Suprapubic skin (tissue), 4 donors: ENCODE measurements around the gene TBCEL. TPM values are rescaled to one million over a fixed set of nuclear protein-coding genes. Genes with fewer than 3 reads are reported as not detected.

Source experiments
- DNase-seq, 2 donors: peaks; one replicate each; pipeline ENCODE4 v3.0.0-alpha.2; 2019; ENCODE audit warnings: low spot score in 2 of 2
- H3K27ac ChIP-seq: fragments of 200-600 bp; sonication (generic); one replicate; pipeline ENCODE4 v1.5.1; 2019
- H3K27me3 ChIP-seq: fragments of 200-600 bp; sonication (generic); one replicate; pipeline ENCODE4 v1.5.1; 2019
- H3K36me3 ChIP-seq: fragments of 200-600 bp; sonication (generic); one replicate; pipeline ENCODE4 v1.5.1; 2019
- H3K4me1 ChIP-seq: fragments of 200-600 bp; sonication (generic); one replicate; pipeline ENCODE4 v1.5.1; 2019
- H3K4me3 ChIP-seq: fragments of 200-600 bp; sonication (generic); one replicate; pipeline ENCODE4 v1.5.1; 2019; ENCODE audit warnings: mild to moderate bottlenecking
- H3K9me3 ChIP-seq: fragments of 200-600 bp; sonication (generic); one replicate; pipeline ENCODE4 v1.5.1; 2019
- CTCF ChIP-seq, 2 donors: fragments of 200-600 bp in 1 of 2; fragments of 450-650 bp in 1 of 2; sonication (generic) in 1 of 2; IDR thresholded peaks; one replicate each; pipeline ENCODE4 v1.5.1; 2016 to 2019; ENCODE audit warnings: antibody characterized with exemption in 2 of 2, mild to moderate bottlenecking in 1 of 2, moderate library complexity in 1 of 2
- EP300 ChIP-seq: sonication (generic); formaldehyde crosslinking; IDR thresholded peaks from one replicate; pipeline ENCODE4 v1.6.1; 2017; ENCODE audit warnings: antibody characterized with exemption
- POLR2A ChIP-seq, 2 donors: fragments of 450-650 bp; IDR thresholded peaks; one replicate each; pipeline ENCODE4 v1.6.1; 2017; ENCODE audit warnings: antibody characterized with exemption in 2 of 2, mild to moderate bottlenecking in 2 of 2, moderate library complexity in 2 of 2
- POLR2AphosphoS5 ChIP-seq, 3 donors: sonication (generic); formaldehyde crosslinking; IDR thresholded peaks; one replicate each; pipeline ENCODE4 v1.6.1; 2017; ENCODE audit warnings: antibody characterized with exemption in 3 of 3
- WGBS: methylation state at CpG from one replicate; pipeline ENCODE4 v1.1.5; 2018; 5-methylcytosine and 5-hydroxymethylcytosine counted together
- total RNA-seq, 4 donors: library from RNA; depleted of rRNA; stranded (reverse); fragments of >200 nt; gene quantifications; one replicate each; pipeline ENCODE4 v1.1.0, GENCODE V29; 2016

The TBCEL gene
- total RNA-seq, 4 donors from 2014 or later: 5.7 to 14.2 (median 9.5) TPM

DNA sequence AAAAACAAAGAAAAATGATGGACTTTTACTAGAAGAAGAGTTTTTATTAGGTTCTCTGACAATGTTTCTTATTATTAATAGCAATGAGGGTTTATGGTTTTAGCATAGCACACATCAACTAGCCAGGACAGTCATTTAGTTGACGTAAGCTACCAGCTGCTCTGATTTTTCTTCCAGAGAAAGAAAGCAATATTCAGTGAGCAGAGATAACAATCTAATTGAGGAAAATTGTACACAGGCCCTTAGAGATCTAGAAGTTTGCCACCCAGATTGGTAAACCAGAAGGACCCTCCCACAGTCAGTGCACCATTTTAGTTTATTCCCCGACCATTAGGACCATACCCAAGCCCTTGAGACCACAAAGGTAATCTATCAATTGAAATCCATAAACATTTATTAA, 28.7 kb upstream of the TBCEL start:
- WGBS: 90% methylated on average over 2 of the region's 2 CpGs
- no peak for TF ChIP-seq POLR2A (IDR thresholded peaks at IDR 0.05)
- no peak for TF ChIP-seq CTCF (IDR thresholded peaks at IDR 0.05)
- no peak for TF ChIP-seq EP300
- no peak for TF ChIP-seq POLR2AphosphoS5 (IDR thresholded peaks at IDR 0.05)
- no peak overlapping the region for H3K27ac ChIP-seq
- peaks cover 12% of the 10 kb centered on the region for H3K27me3 ChIP-seq
- no peaks in the 10 kb centered on the region for H3K4me1 ChIP-seq
- H3K4me3 ChIP-seq: no peak overlapping the region
- H3K9me3 ChIP-seq: no peaks in the 10 kb centered on the region
- H3K36me3 ChIP-seq: no peaks in the 10 kb centered on the region
- no peak for DNase-seq

DNA sequence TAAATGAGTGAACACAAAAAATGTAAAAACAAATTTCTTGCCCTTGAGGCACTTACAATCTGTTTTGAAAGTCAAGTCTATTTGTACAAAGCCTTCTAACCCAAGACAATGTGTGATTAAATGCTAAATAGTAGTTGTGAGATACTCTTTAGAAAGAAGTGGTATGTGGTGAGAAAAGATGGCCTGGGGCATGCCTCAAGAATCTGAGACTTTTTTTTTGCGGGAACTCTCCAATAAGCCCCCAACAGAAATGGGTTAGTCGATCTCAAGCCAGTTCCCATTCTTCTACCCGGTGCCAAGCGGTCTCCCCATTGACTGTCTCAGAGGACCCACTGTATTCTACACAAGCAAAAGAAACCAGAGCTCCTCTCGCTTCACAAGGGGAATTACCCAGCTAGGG, 26.9 kb upstream of the TBCEL start:
- 93% methylated on average over 5 of the region's 5 CpGs for WGBS
- H3K9me3 ChIP-seq: no peaks in the 10 kb centered on the region
- no peaks in the 10 kb centered on the region for H3K4me1 ChIP-seq
- DNase-seq: no peak
- H3K27ac ChIP-seq: no peak overlapping the region
- peaks cover 15% of the 10 kb centered on the region for H3K27me3 ChIP-seq
- TF ChIP-seq CTCF (IDR thresholded peaks at IDR 0.05) (no peak), POLR2A (IDR thresholded peaks at IDR 0.05) (no peak), EP300 (no peak), POLR2AphosphoS5 (IDR thresholded peaks at IDR 0.05) (no peak)
- H3K36me3 ChIP-seq: no peaks in the 10 kb centered on the region
- H3K4me3 ChIP-seq: no peak overlapping the region

DNA sequence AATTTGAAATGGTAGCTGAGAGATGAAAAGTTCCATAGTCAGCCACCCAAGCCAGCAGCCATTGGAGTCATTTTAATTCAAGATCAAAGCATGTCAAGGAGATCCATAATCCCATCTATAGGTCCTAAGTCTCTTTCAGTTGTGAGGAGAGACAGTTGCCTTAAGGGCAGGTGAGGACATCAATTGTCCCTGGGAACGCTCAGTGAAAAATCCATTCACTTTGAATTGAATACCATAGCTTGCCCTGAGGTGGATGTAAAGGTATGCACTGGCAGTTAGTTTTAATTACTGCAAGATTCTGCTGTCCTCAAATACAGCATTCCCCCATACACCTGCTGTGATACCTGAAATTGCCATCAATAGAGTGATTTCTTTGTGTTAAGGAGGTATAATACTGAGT, 25.3 kb upstream of the TBCEL start:
- 80% methylated on average over 1 of the region's 1 CpG for WGBS
- H3K9me3 ChIP-seq: no peaks in the 10 kb centered on the region
- H3K27ac ChIP-seq: no peak overlapping the region
- H3K4me3 ChIP-seq: no peak overlapping the region
- TF ChIP-seq CTCF (IDR thresholded peaks at IDR 0.05) (no peak), POLR2A (IDR thresholded peaks at IDR 0.05) (no peak), EP300 (no peak), POLR2AphosphoS5 (IDR thresholded peaks at IDR 0.05) (no peak)
- DNase-seq: no peak
- H3K27me3 ChIP-seq: peaks cover 15% of the 10 kb centered on the region
- H3K4me1 ChIP-seq: no peaks in the 10 kb centered on the region
- no peaks in the 10 kb centered on the region for H3K36me3 ChIP-seq

GRCh38 chr11:121004206-121004840, 19.6 kb upstream of the TBCEL start:
- Histone ChIP-seq H3K4me3 (no peak overlapping the region), H3K27me3 (peaks cover 10% of the 10 kb centered on the region), H3K27ac (no peak overlapping the region), H3K9me3 (no peaks in the 10 kb centered on the region), H3K36me3 (no peaks in the 10 kb centered on the region), H3K4me1 (no peaks in the 10 kb centered on the region)
- DNase-seq: no peak
- no peak for TF ChIP-seq POLR2A (IDR thresholded peaks at IDR 0.05)
- no peak for TF ChIP-seq CTCF (IDR thresholded peaks at IDR 0.05)
- TF ChIP-seq EP300: no peak
- no peak for TF ChIP-seq POLR2AphosphoS5 (IDR thresholded peaks at IDR 0.05)
- 47% methylated on average over 4 of the region's 4 CpGs for WGBS

DNA sequence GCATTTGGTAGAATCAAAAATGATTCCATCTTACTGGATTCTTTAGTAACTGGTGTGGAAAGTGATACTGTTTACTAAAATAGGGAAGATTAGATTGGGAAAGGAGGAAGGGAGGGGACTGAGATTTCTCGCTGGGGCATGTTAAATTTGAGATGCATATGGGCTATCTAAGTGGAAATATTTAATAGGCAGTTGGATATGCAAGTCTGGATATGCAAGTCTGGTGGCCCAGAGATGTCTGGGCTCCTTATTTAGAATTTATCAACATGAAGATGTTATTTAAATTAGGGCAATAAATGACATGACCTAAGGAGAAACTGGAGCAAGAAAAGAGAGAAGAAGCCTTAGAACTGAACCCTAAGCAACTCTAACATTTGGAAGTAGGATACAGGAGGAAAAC, 17.0 kb upstream of the TBCEL start:
- H3K4me3 ChIP-seq: no peak overlapping the region
- no peaks in the 10 kb centered on the region for H3K36me3 ChIP-seq
- H3K4me1 ChIP-seq: no peaks in the 10 kb centered on the region
- H3K27ac ChIP-seq: no peak overlapping the region
- WGBS: 54% methylated on average over 1 of the region's 1 CpG
- H3K9me3 ChIP-seq: no peaks in the 10 kb centered on the region
- TF ChIP-seq POLR2AphosphoS5 (IDR thresholded peaks at IDR 0.05) (no peak), EP300 (no peak), POLR2A (IDR thresholded peaks at IDR 0.05) (no peak), CTCF (IDR thresholded peaks at IDR 0.05) (no peak)
- no peak for DNase-seq
- peaks cover 4% of the 10 kb centered on the region for H3K27me3 ChIP-seq
